Measurements from ENCODE around the gene GPR68. TPM values are rescaled to one million over a fixed set of nuclear protein-coding genes. Genes with fewer than 3 reads are reported as not detected.

Gene GPR68
- polyA plus RNA-seq, 1 experiment, result 0.45 TPM

DNA sequence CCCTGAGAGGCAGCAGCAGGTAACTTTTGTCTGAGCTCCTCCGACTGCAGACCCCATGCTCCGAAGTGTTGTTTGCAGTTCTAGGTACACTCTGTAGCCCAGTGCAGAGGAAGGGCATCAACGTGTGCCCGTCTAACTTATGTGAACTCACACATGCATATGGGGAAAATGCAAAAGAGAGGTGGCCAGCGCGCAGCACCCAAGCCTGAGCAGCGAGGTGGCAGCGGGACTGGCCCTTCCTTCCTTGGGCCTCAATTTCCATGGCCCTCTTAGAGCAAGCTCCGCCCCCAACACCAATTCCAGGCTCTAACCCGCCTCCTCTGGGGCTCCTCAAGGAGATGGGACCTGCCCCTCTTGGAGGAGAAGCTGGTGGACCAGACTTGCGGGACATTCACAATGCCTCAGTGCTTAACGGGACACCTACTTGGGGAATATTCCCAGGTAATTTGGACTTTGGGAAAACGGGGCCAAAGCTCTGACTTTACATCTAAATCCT lies 27.7 kb downstream of the GPR68 start:
- ChIA-PET CTCF (interaction anchor here (1.1 to 1.3 kb wide), 2 partner anchors 14 to 15 kb away, joined by 3 read pairs; no protein-coding TSS in a partner anchor), POLR2A (no interaction called here)
- TF ChIP-seq, protein P1, sequence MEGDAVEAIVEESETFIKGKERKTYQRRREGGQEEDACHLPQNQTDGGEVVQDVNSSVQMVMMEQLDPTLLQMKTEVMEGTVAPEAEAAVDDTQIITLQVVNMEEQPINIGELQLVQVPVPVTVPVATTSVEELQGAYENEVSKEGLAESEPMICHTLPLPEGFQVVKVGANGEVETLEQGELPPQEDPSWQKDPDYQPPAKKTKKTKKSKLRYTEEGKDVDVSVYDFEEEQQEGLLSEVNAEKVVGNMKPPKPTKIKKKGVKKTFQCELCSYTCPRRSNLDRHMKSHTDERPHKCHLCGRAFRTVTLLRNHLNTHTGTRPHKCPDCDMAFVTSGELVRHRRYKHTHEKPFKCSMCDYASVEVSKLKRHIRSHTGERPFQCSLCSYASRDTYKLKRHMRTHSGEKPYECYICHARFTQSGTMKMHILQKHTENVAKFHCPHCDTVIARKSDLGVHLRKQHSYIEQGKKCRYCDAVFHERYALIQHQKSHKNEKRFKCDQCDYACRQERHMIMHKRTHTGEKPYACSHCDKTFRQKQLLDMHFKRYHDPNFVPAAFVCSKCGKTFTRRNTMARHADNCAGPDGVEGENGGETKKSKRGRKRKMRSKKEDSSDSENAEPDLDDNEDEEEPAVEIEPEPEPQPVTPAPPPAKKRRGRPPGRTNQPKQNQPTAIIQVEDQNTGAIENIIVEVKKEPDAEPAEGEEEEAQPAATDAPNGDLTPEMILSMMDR (IDR thresholded peaks at IDR 0.05; ENCODE audit: insufficient read depth, low read depth, low read length), result no peak
- peaks cover 2% of the 10 kb centered on the region for H3K36me3 ChIP-seq (ENCODE audit: control insufficient read depth, insufficient read depth, low read length)
- H3K4me3 ChIP-seq (ENCODE audit: low read depth, low read length), result no peak overlapping the region
- no peaks in the 10 kb centered on the region for H3K27me3 ChIP-seq (ENCODE audit: control insufficient read depth, insufficient read depth, low read length)
- no peak for DNase-seq (ENCODE audit: low read depth)

DNA sequence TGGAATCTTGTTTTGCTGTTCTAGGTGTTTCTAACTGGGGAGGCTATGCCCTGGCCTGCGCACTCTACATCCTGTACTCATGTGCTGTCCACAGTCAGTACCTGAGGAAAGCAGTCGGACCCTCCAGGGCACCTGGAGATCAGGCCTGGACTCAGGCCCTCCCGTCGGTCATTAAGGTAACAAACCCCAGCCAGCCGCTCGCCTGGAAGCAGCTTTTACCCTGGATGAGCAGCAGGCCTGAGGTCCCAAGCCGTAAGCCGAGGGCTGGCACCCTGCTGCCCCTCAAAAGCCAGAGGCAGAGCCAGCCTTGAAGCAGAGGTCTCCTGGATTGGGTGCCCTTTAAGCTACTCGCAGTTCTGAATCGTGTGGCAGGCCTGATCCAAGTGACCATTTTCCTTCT lies 29.1 kb downstream of the GPR68 start:
- Histone ChIP-seq H3K27me3 (ENCODE audit: control insufficient read depth, insufficient read depth, low read length) (no peaks in the 10 kb centered on the region), H3K4me3 (ENCODE audit: low read depth, low read length) (no peak overlapping the region), H3K36me3 (ENCODE audit: control insufficient read depth, insufficient read depth, low read length) (peaks cover 2% of the 10 kb centered on the region)
- POLR2A ChIA-PET, result no interaction called here
- DNase-seq (ENCODE audit: low read depth), result no peak
- CTCF ChIA-PET, result interaction anchor here (1.1 to 1.4 kb wide), 2 partner anchors 14 to 38 kb away, joined by 3 to 7 read pairs; no protein-coding TSS in a partner anchor
- TF ChIP-seq, protein P1 (IDR thresholded peaks at IDR 0.05; ENCODE audit: insufficient read depth, low read depth, low read length), result no peak

DNA sequence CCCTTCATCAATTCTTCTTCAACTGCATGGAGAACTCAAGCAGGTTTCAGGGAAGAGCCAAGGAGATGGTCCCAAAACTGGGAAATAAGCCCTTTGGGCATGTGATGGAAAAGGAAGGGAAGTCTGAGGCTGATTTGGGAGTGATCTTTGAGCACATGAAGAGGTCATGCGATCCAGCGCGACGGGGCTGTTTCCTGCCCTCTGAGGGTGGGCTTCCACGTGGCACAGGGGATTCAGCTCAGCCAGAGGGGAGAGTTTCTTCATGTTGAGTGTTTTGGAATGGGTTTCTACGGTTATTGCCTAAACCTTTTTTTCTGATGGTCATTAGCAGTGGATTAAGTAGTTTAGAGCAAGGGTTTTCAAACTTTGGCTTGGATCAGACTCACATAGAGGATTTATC lies 30.2 kb downstream of the GPR68 start:
- POLR2A ChIA-PET, result no interaction called here
- TF ChIP-seq, protein P1 (IDR thresholded peaks at IDR 0.05; ENCODE audit: insufficient read depth, low read depth, low read length), result no peak
- no peak for DNase-seq (ENCODE audit: low read depth)
- peaks cover 2% of the 10 kb centered on the region for H3K36me3 ChIP-seq (ENCODE audit: control insufficient read depth, insufficient read depth, low read length)
- no peak overlapping the region for H3K4me3 ChIP-seq (ENCODE audit: low read depth, low read length)
- H3K27me3 ChIP-seq (ENCODE audit: control insufficient read depth, insufficient read depth, low read length), result no peaks in the 10 kb centered on the region
- CTCF ChIA-PET, result no interaction called here

DNA sequence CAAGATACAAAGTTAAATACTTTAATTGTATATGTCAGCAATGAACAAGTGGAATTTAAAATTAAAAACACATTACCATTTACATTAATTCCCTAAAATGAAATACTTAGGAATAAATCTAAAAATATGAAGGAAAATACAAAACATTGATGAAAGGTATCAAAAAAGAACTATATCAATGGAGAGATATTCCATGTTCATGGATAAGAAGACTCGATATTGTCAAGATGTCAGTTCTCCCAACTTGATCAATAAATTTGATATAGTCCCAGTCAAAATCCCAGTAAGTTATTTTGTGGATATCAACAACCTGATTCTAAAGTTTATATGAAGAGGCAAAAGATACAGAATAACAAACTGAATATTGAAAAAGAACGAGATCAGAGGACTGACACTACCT lies 33.5 kb downstream of the GPR68 start:
- no peaks in the 10 kb centered on the region for H3K27me3 ChIP-seq (ENCODE audit: control insufficient read depth, insufficient read depth, low read length)
- H3K4me3 ChIP-seq (ENCODE audit: low read depth, low read length), result no peak overlapping the region
- POLR2A ChIA-PET, result no interaction called here
- TF ChIP-seq, protein P1 (IDR thresholded peaks at IDR 0.05; ENCODE audit: insufficient read depth, low read depth, low read length), result no peak
- DNase-seq (ENCODE audit: low read depth), result no peak
- CTCF ChIA-PET, result interaction anchor here (1.4 kb wide), 2 partner anchors 8 to 16 kb away, joined by 3 to 4 read pairs; no protein-coding TSS in a partner anchor
- peaks cover 2% of the 10 kb centered on the region for H3K36me3 ChIP-seq (ENCODE audit: control insufficient read depth, insufficient read depth, low read length)

DNA sequence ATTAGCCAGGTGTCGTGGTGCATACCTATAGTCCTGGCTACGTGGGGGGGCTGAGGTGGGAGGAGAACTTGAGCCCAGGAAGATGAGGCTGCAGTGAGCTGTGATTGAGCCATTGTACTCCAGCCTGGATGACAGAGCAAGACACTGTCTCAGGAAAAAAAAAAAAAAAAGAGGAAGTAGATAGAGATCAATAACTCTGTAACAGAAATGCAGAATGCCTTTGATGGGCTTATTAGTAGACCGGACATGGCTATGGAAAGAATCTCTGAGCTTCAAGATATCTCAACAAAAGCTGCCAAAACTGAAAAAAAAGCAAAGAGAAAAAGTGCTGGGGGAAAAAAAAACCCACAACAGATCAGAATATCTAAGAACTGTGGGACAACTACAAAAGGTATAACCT lies 37.5 kb downstream of the GPR68 start:
- ChIA-PET CTCF (no interaction called here), POLR2A (no interaction called here)
- Histone ChIP-seq H3K4me3 (ENCODE audit: low read depth, low read length) (no peak overlapping the region), H3K27me3 (ENCODE audit: control insufficient read depth, insufficient read depth, low read length) (no peaks in the 10 kb centered on the region), H3K36me3 (ENCODE audit: control insufficient read depth, insufficient read depth, low read length) (peaks cover 1% of the 10 kb centered on the region; the same call in 1 of the 2 replicates)
- TF ChIP-seq, protein P1 (IDR thresholded peaks at IDR 0.05; ENCODE audit: insufficient read depth, low read depth, low read length), result no peak
- no peak for DNase-seq (ENCODE audit: low read depth)

Data from BJ (cell line).